Ishikawa (cell line): ENCODE data around the gene SSH2.

Experiments
- CEBPB ChIP-seq: IDR thresholded peaks from 2 replicates; pipeline ENCODE4 v1.6.1; 2012
- CREB1 ChIP-seq: IDR thresholded peaks from 2 replicates; pipeline ENCODE4 v1.6.1; 2012; ENCODE audit warnings: low read depth
- EGR1 ChIP-seq: IDR thresholded peaks from 2 replicates; pipeline ENCODE4 v1.6.1; 2012
- EP300 ChIP-seq: IDR thresholded peaks from 2 replicates; pipeline ENCODE4 v1.6.1; 2012; ENCODE audit warnings: borderline replicate concordance
- FOXM1 ChIP-seq: IDR thresholded peaks from 2 replicates; pipeline ENCODE4 v1.6.1; 2012; ENCODE audit warnings: low read depth, borderline replicate concordance
- MAX ChIP-seq: IDR thresholded peaks from 2 replicates; pipeline ENCODE4 v1.6.1; 2012
- NFIC ChIP-seq: IDR thresholded peaks from 2 replicates; pipeline ENCODE4 v1.6.1; 2012
- RAD21 ChIP-seq: IDR thresholded peaks from 2 replicates; pipeline ENCODE4 v1.6.1; 2012; ENCODE audit warnings: low read depth
- REST ChIP-seq: IDR thresholded peaks from 2 replicates; pipeline ENCODE4 v1.6.1; 2012; ENCODE audit warnings: low read depth, mild to moderate bottlenecking
- TAF1 ChIP-seq: IDR thresholded peaks from 2 replicates; pipeline ENCODE4 v1.6.1; 2012; ENCODE audit warnings: low read depth, mild to moderate bottlenecking
- TCF12 ChIP-seq: IDR thresholded peaks from 2 replicates; pipeline ENCODE4 v1.6.1; 2012; ENCODE audit warnings: low read depth
- TEAD4 ChIP-seq: IDR thresholded peaks from 2 replicates; pipeline ENCODE4 v1.6.1; 2012
- USF1 ChIP-seq: IDR thresholded peaks from 2 replicates; pipeline ENCODE4 v1.6.1; 2012
- YY1 ChIP-seq: IDR thresholded peaks from 2 replicates; pipeline ENCODE4 v1.6.1; 2012; ENCODE audit warnings: low read depth
- ZBTB7A ChIP-seq: IDR thresholded peaks from 2 replicates; pipeline ENCODE4 v1.6.1; 2012; ENCODE audit warnings: low read depth

Gene SSH2

GRCh38 chr17:29968271-29968670 is 38.2 kb upstream of the SSH2 start:
- TF ChIP-seq CEBPB: no peak
- no peak for TF ChIP-seq TAF1
- no peak for TF ChIP-seq REST
- TF ChIP-seq RAD21: no peak
- no peak for TF ChIP-seq CREB1
- no peak for TF ChIP-seq USF1
- no peak for TF ChIP-seq FOXM1
- TF ChIP-seq TEAD4: no peak
- no peak for TF ChIP-seq MAX
- no peak for TF ChIP-seq NFIC
- no peak for TF ChIP-seq EGR1
- TF ChIP-seq TCF12: no peak
- TF ChIP-seq EP300: no peak

GRCh38 chr17:29962656-29963055 is 32.6 kb upstream of the SSH2 start:
- TF ChIP-seq TEAD4: no peak
- no peak for TF ChIP-seq CREB1
- no peak for TF ChIP-seq REST
- TF ChIP-seq EGR1: no peak
- no peak for TF ChIP-seq USF1
- no peak for TF ChIP-seq NFIC
- TF ChIP-seq CEBPB: no peak
- no peak for TF ChIP-seq RAD21
- no peak for TF ChIP-seq EP300
- TF ChIP-seq MAX: no peak
- TF ChIP-seq TAF1: no peak
- no peak for TF ChIP-seq FOXM1
- no peak for TF ChIP-seq YY1
- TF ChIP-seq TCF12: no peak
- TF ChIP-seq ZBTB7A: no peak

GRCh38 chr17:29959658-29960337 is 29.8 kb upstream of the SSH2 start:
- TF ChIP-seq FOXM1: no peak
- no peak for TF ChIP-seq TCF12
- no peak for TF ChIP-seq USF1
- TF ChIP-seq TAF1: no peak
- no peak for TF ChIP-seq CREB1
- TF ChIP-seq ZBTB7A: no peak
- TF ChIP-seq EP300: no peak
- no peak for TF ChIP-seq EGR1
- no peak for TF ChIP-seq NFIC
- no peak for TF ChIP-seq REST
- no peak for TF ChIP-seq CEBPB
- TF ChIP-seq RAD21: no peak

- no peak for TF ChIP-seq YY1
- TF ChIP-seq REST: no peak
- no peak for TF ChIP-seq USF1
- TF ChIP-seq MAX: no peak
- no peak for TF ChIP-seq EP300
- no peak for TF ChIP-seq EGR1
- TF ChIP-seq ZBTB7A: no peak
- no peak for TF ChIP-seq CEBPB
Measured at GRCh38 chr17:29958947-29959657, 29.1 kb upstream of the SSH2 start.
